K562 (cell line): ENCODE results near the gene MYH11. TPM values are rescaled to one million over a fixed set of nuclear protein-coding genes. Genes with fewer than 3 reads are reported as not detected.

ENCODE experiments used
- ATAC-seq: fragments of 200-7000 bp; cut with Tn5 transposase; 3 replicates; pipeline ENCODE4 v1.9.1; 2020; ENCODE audit warnings: moderate library complexity
- BruUV-seq: library from RNA; stranded (reverse); fragments of 400-500 nt; replicated peaks from 2 replicates; lab custom pipeline; 2021; lab: Mats Ljungman, UMichigan
- CTCF ChIA-PET: fragments of 300-600 bp; formaldehyde crosslinking; extraction: SDS; loops from one replicate; lab custom pipeline; 2021; ENCODE audit warnings: low intra/inter-chr PET ratio; lab: Yijun Ruan, JAX
- POLR2A ChIA-PET: fragments of 300-600, 350-650 bp; sonication (Branson Sonifier 250); formaldehyde crosslinking; extraction: SDS; loops from one replicate; lab custom pipeline; 2021; ENCODE audit warnings: antibody characterized with exemption, inconsistent platforms; lab: Yijun Ruan, JAX
- DNase-seq, 4 experiments: peaks; one replicate each; pipeline versions ENCODE4 v3.0.0 to v3.0.0-alpha.2; 2011 to 2018; ENCODE audit warnings: low spot score in 3 of 4, mixed read lengths in 3 of 4; ENCODE audit errors: extremely low read depth in 1 of 4
- FAIRE-seq: peaks from 2 replicates; lab custom pipeline; 2011; peaks lifted over from hg19 to GRCh38; lab: Jason Lieb, UNC
- H2AFZ ChIP-seq: 2 replicates; pipeline ENCODE4 v1.6.0; 2011; ENCODE audit warnings: low read depth, low read length, control low read depth, inconsistent platforms
- H3K27ac ChIP-seq: fragments of 200-600 bp; 3 replicates; pipeline ENCODE4 v1.8.0; 2011; ENCODE audit warnings: low read depth, mild to moderate bottlenecking, control low read depth, inconsistent platforms, low read length, moderate library complexity, mixed read lengths; ENCODE audit errors: extremely low read depth
- H3K27me3 ChIP-seq, 2 experiments: fragments of 300-600 bp in 1 of 2; 2 replicates in 1 of 2; 3 replicates in 1 of 2; pipeline versions ENCODE4 v1.6.0 to v1.8.0; 2011; ENCODE audit warnings: inconsistent platforms in 2 of 2, low read length in 2 of 2, mild to moderate bottlenecking in 1 of 2, mixed read lengths in 1 of 2, moderate library complexity in 1 of 2; ENCODE audit not compliant: control insufficient read depth in 2 of 2, insufficient read depth in 2 of 2
- H3K36me3 ChIP-seq: fragments of 300-600 bp; 3 replicates; pipeline ENCODE4 v1.8.0; 2011; ENCODE audit warnings: mild to moderate bottlenecking, low read length, inconsistent platforms; ENCODE audit not compliant: control insufficient read depth, insufficient read depth
- H3K4me1 ChIP-seq, 2 experiments: fragments of 200-600 bp in 1 of 2; replicated peaks in 1 of 2; 2 replicates in 1 of 2; 3 replicates in 1 of 2; pipeline versions ENCODE4 v1.5.1 to v1.8.0; 2011; ENCODE audit warnings: inconsistent platforms in 2 of 2, low read length in 2 of 2, mild to moderate bottlenecking in 1 of 2, mixed read lengths in 1 of 2, moderate library complexity in 1 of 2; ENCODE audit not compliant: control insufficient read depth in 2 of 2, insufficient read depth in 2 of 2
- H3K4me2 ChIP-seq: 2 replicates; pipeline ENCODE4 v1.6.1; 2011; ENCODE audit warnings: low read length, control low read depth, inconsistent platforms, mixed read lengths; ENCODE audit not compliant: insufficient read depth
- H3K4me3 ChIP-seq: fragments of 200-600 bp; sonication (generic), shearing (Covaris generic); 2 replicates; pipeline ENCODE4 v1.5.1; 2016; ENCODE audit warnings: control low read depth, inconsistent platforms
- H3K79me2 ChIP-seq: fragments of 200-600 bp; 3 replicates; pipeline ENCODE4 v1.8.0; 2011; ENCODE audit warnings: low read length, inconsistent platforms; ENCODE audit not compliant: control insufficient read depth, insufficient read depth
- H3K9ac ChIP-seq, 2 experiments: 2 replicates each; pipeline versions ENCODE4 v1.6.0 to v1.6.1; 2011; ENCODE audit warnings: low read depth in 2 of 2, low read length in 2 of 2, control low read depth in 1 of 2, inconsistent platforms in 1 of 2, mild to moderate bottlenecking in 1 of 2, mixed read lengths in 1 of 2; ENCODE audit not compliant: insufficient read depth in 1 of 2
- H3K9me1 ChIP-seq: one replicate; pipeline ENCODE4 v1.6.0; 2011; ENCODE audit warnings: inconsistent platforms, mild to moderate bottlenecking, low read length, moderate library complexity; ENCODE audit not compliant: control insufficient read depth, insufficient read depth
- H3K9me3 ChIP-seq: replicated peaks from 2 replicates; pipeline ENCODE4 v1.5.1; 2011; ENCODE audit warnings: low read depth, low read length, inconsistent platforms; ENCODE audit not compliant: control insufficient read depth, insufficient read depth
- H4K20me1 ChIP-seq: replicated peaks from 2 replicates; pipeline ENCODE4 v1.6.1; 2011; ENCODE audit warnings: low read length, inconsistent platforms, mixed read lengths; ENCODE audit not compliant: control insufficient read depth, insufficient read depth
- FOXA3 ChIP-seq, 2 experiments: fragments of 450-650 bp in 1 of 2; sonication (generic) in 1 of 2; formaldehyde crosslinking; IDR thresholded peaks in 1 of 2; conservative IDR thresholded peaks in 1 of 2; 2 replicates each; pipeline versions ENCODE4 v1.4.0 to v1.8.0; 2020 to 2022; ENCODE audit warnings: mild to moderate bottlenecking in 2 of 2, missing genetic modification reagents in 1 of 2
- KDM4B ChIP-seq, 2 experiments: fragments of 450-650 bp in 1 of 2; sonication (generic) in 1 of 2; IDR thresholded peaks; 2 replicates each; pipeline ENCODE4 v1.6.1; 2016 to 2017; ENCODE audit warnings: borderline replicate concordance in 2 of 2, antibody characterized with exemption in 1 of 2, low read depth in 1 of 2, mild to moderate bottlenecking in 1 of 2
- MEIS2 ChIP-seq: fragments of 450-650 bp; IDR thresholded peaks from 2 replicates; pipeline ENCODE4 v1.6.1; 2014; ENCODE audit warnings: mild to moderate bottlenecking; ENCODE audit not compliant: partially characterized antibody
- PML ChIP-seq: IDR thresholded peaks from 2 replicates; pipeline ENCODE4 v1.6.1; 2012; ENCODE audit warnings: low read length, inconsistent platforms
- POLR3G ChIP-seq: IDR thresholded peaks from 2 replicates; pipeline ENCODE4 v1.6.1; 2011; ENCODE audit not compliant: insufficient read length, insufficient replicate concordance; ENCODE audit errors: extremely low read depth
- RAD51 ChIP-seq: fragments of 450-650 bp; IDR thresholded peaks from 2 replicates; pipeline ENCODE4 v1.7.1; 2016; ENCODE audit warnings: low read depth, mild to moderate bottlenecking, borderline replicate concordance
- RBM17 ChIP-seq: fragments of 200-400 bp; formaldehyde crosslinking; IDR thresholded peaks from 2 replicates; pipeline ENCODE4 v1.6.1; 2017; ENCODE audit warnings: low read depth, mild to moderate bottlenecking, low read length, borderline replicate concordance
- SMARCA4 ChIP-seq: fragments of 450-650 bp; IDR thresholded peaks from 2 replicates; pipeline ENCODE4 v1.6.1; 2016
- ZC3H8 ChIP-seq: fragments of 450-650 bp; IDR thresholded peaks from 2 replicates; pipeline ENCODE4 v1.6.1; 2017
- ZKSCAN8 ChIP-seq: fragments of 200-800 bp; sonication (Bioruptor generic); IDR thresholded peaks from 2 replicates; pipeline ENCODE4 v1.6.1; 2016; ENCODE audit warnings: missing genetic modification characterization, missing compliant biosample characterization
- ZNF655 ChIP-seq: fragments of 250-450 bp; sonication (Bioruptor Pico); IDR thresholded peaks from 2 replicates; pipeline ENCODE4 v1.5.0; 2021
- ZZZ3 ChIP-seq: fragments of 450-650 bp; IDR thresholded peaks from 2 replicates; pipeline ENCODE4 v1.6.1; 2016; ENCODE audit warnings: antibody characterized with exemption, mild to moderate bottlenecking, moderate library complexity
- WGBS: fragments of 100-300 bp; shearing (Covaris generic); methylation state at CpG from one replicate; pipeline ENCODE4 v1.1.6; 2016; ENCODE audit warnings: low coverage, mixed read lengths; ENCODE audit not compliant: insufficient coverage; ENCODE audit errors: missing lambda C conversion rate; 5-methylcytosine and 5-hydroxymethylcytosine counted together
- in situ Hi-C: fragments of 300-500 bp; cut with MboI; formaldehyde crosslinking; loops from 4 replicates; pipeline ENCODE4 v1.15.0; 2018; ENCODE audit warnings: inconsistent platforms, mixed read lengths
- intact Hi-C: fragments of 100-400 bp; cut with micrococcal nuclease; formaldehyde crosslinking; loops from 2 replicates; pipeline ENCODE4 v1.14.2; 2022
- polyA plus RNA-seq, 8 experiments: library from polyadenylated mRNA; depleted of rRNA in 4 of 8; stranded (reverse) in 5 of 8; unstranded in 3 of 8; fragments of >200 nt; fragmentation: Nextera tagmentation in 2 of 8; fragmentation: Illumina TruSeq in 1 of 8; extraction: Ambion mirVana in 2 of 8; extraction: Trizol in 1 of 8; gene quantifications; 2 replicates each; pipeline versions ENCODE4 v1.2.1 to v1.2.3, GENCODE V29; 2011 to 2014; ENCODE audit warnings: inconsistent platforms in 1 of 8, missing spikeins in 1 of 8
- total RNA-seq, 7 experiments: library from RNA; depleted of rRNA in 6 of 7; stranded (reverse); fragments of >200 nt in 6 of 7; fragmentation: Illumina TruSeq in 2 of 7; extraction: Trizol in 2 of 7; gene quantifications; 2 replicates each; pipeline versions ENCODE4 v1.2.1 to v1.2.3, GENCODE V29; 2011 to 2021; ENCODE audit warnings: low replicate concordance in 1 of 7
- TF ChIP-seq, protein P1 (sequence below): sonication (generic); formaldehyde crosslinking; IDR thresholded peaks from 2 replicates; pipeline ENCODE4 v1.8.1; 2022; ENCODE audit warnings: missing genetic modification reagents
- TF ChIP-seq, protein P2 (sequence below): fragments of 450-650 bp; formaldehyde crosslinking; IDR thresholded peaks from 2 replicates; pipeline ENCODE4 v1.4.0; 2020; ENCODE audit warnings: mild to moderate bottlenecking

The MYH11 gene
- total and polyA plus RNA-seq, 9 of the 15 experiments (the other 6 are each of a cell fraction or from before 2014, with no cell fraction given): 0.05 to 0.47 (median 0.08) TPM; not detected in 5

DNA sequence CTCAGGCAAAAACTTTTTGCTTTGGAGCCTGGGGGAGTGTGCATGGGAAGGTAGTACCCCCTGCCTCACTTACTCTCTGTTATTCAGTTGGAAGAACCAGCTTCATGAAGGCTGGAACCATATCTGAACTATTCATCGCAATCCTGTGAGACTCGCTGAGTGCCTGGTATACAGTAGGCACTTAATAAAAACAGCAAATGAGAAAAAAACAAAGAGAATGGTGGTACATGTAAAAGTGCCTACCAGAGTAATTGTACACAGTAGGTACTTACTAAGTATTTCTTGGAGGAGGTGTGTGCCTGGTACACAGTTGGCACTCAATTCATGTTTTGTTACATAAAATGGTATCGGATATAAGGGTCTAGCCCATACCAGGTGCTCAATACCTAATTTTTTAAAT, 75.2 kb downstream of the MYH11 start:
- no TSS peak for BruUV-seq
- no peak overlapping the region for H3K4me2 ChIP-seq
- 0 out of 2 replicates have a peak, but pooled peaks cover 4% of the 10 kb centered on the region for H4K20me1 ChIP-seq
- ATAC-seq (no peak), DNase-seq (no peak), FAIRE-seq (no peak)
- H3K36me3 ChIP-seq: no peaks in the 10 kb centered on the region
- in situ Hi-C loops (no loop called here), intact Hi-C loops (no loop called here)
- H3K9ac ChIP-seq: no peak overlapping the region
- no peaks in the 10 kb centered on the region for H3K9me1 ChIP-seq
- H3K9me3 ChIP-seq: no peaks in the 10 kb centered on the region
- peaks cover 3 to 42% of the 10 kb centered on the region in 2 experiments; a peak in 4 of 5 replicates for H3K27me3 ChIP-seq
- ChIA-PET POLR2A (interaction anchor here (0.7 kb wide), 1 partner anchor 58 kb away, joined by 3 read pairs; no protein-coding TSS in a partner anchor), CTCF (no interaction called here)
- H3K27ac ChIP-seq: no peak overlapping the region
- peaks cover 0 to 3% of the 10 kb centered on the region in 2 experiments; a peak in 2 of 5 replicates for H3K4me1 ChIP-seq
- no peak overlapping the region for H2AFZ ChIP-seq
- H3K79me2 ChIP-seq: no peaks in the 10 kb centered on the region
- WGBS: 32% methylated on average over 3 of the region's 3 CpGs
- no peak overlapping the region for H3K4me3 ChIP-seq
- TF ChIP-seq ZNF655 (no peak), ZKSCAN8 (peak; percentile 94), ZC3H8 (no peak)

DNA sequence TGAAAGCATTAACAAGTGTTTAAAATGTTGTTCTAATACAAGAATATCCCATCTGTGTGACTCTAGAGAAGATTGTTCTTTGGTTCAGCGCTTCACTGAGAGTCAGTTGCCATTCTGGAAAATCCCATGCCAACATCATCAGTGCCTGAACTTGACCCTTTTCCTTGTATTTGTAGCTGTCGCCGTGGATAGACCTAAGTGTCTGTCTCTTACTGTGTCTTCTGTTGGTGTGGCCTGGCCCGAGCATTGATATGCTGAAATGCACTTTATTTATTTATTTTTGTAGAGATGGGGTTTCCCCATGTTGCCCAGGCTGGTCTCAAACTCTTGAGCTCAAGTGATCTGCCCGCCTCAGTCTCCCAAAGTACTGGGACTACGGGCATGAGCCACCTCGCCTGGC, 76.0 kb downstream of the MYH11 start:
- POLR2A ChIA-PET: no interaction called here
- CTCF ChIA-PET: no interaction called here
- no peak for TF ChIP-seq MEIS2
- no peak for TF ChIP-seq RBM17
- TF ChIP-seq POLR3G: no peak
- TF ChIP-seq, protein P1, sequence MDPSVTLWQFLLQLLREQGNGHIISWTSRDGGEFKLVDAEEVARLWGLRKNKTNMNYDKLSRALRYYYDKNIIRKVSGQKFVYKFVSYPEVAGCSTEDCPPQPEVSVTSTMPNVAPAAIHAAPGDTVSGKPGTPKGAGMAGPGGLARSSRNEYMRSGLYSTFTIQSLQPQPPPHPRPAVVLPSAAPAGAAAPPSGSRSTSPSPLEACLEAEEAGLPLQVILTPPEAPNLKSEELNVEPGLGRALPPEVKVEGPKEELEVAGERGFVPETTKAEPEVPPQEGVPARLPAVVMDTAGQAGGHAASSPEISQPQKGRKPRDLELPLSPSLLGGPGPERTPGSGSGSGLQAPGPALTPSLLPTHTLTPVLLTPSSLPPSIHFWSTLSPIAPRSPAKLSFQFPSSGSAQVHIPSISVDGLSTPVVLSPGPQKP (CRISPR knock-in tag): no peak
- TF ChIP-seq RAD51: no peak
- TF ChIP-seq KDM4B (IDR thresholded peaks at IDR 0.05; ENCODE audit: borderline replicate concordance in 2 of 2, low read depth in 1 of 2): no peak
- TF ChIP-seq ZZZ3: no peak
- no peak for TF ChIP-seq SMARCA4
- no peak for TF ChIP-seq FOXA3 (CRISPR knock-in tag; conservative IDR thresholded peaks at IDR 0.05 in 1 of 2, IDR thresholded peaks at IDR 0.05 in 1 of 2)
- TF ChIP-seq, protein P2, sequence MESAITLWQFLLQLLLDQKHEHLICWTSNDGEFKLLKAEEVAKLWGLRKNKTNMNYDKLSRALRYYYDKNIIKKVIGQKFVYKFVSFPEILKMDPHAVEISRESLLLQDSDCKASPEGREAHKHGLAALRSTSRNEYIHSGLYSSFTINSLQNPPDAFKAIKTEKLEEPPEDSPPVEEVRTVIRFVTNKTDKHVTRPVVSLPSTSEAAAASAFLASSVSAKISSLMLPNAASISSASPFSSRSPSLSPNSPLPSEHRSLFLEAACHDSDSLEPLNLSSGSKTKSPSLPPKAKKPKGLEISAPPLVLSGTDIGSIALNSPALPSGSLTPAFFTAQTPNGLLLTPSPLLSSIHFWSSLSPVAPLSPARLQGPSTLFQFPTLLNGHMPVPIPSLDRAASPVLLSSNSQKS: no peak
- no peak for TF ChIP-seq PML

More for the DNA sequence above, 76.0 kb downstream of the MYH11 start:
- peaks cover 10 to 42% of the 10 kb centered on the region in 2 experiments; a peak in 4 of 5 replicates for H3K27me3 ChIP-seq
- DNase-seq: no peak
- no peak overlapping the region for H2AFZ ChIP-seq
- H3K4me3 ChIP-seq: no peak overlapping the region
- intact Hi-C loops (no loop called here), in situ Hi-C loops (no loop called here)
- H3K27ac ChIP-seq: no peak overlapping the region
- no peak for ATAC-seq
- no TSS peak for BruUV-seq
- no peak overlapping the region for H3K9ac ChIP-seq
- H4K20me1 ChIP-seq: 0 out of 2 replicates have a peak, but pooled peaks cover 4% of the 10 kb centered on the region
- H3K9me3 ChIP-seq: no peaks in the 10 kb centered on the region
- WGBS: 17% methylated on average over 7 of the region's 7 CpGs
- no peaks in the 10 kb centered on the region for H3K36me3 ChIP-seq
- peaks cover 0 to 3% of the 10 kb centered on the region in 2 experiments; a peak in 2 of 5 replicates for H3K4me1 ChIP-seq
- no peaks in the 10 kb centered on the region for H3K79me2 ChIP-seq
- no peak for FAIRE-seq
- no peak overlapping the region for H3K4me2 ChIP-seq
- no peaks in the 10 kb centered on the region for H3K9me1 ChIP-seq
